Panc1 (cell line): Measurements from ENCODE around the gene ARID5A.

ENCODE experiments used
- CTCF ChIP-seq: fragments of 450-650 bp; IDR thresholded peaks from 2 replicates; pipeline ENCODE4 v1.5.1; 2017; ENCODE audit warnings: mild to moderate bottlenecking
- SIN3A ChIP-seq: IDR thresholded peaks from 2 replicates; pipeline ENCODE4 v1.6.1; 2012; ENCODE audit warnings: low read depth, mild to moderate bottlenecking, low read length, moderate library complexity, borderline replicate concordance; ENCODE audit not compliant: insufficient read depth

GRCh38 chr2:96584017-96584416 lies 47.5 kb downstream of the ARID5A start:
- no peak for TF ChIP-seq SIN3A
- no peak for TF ChIP-seq CTCF
